HL-60 (cell line): ENCODE data around the gene ING2.
A peak's percentile ranks its signal among the peaks of the same experiment; 100 is the strongest.

Source experiments
- DNase-seq, 2 experiments: peaks; one replicate each; pipeline ENCODE4 v3.0.0-alpha.2; 2010 to 2020; ENCODE audit warnings: low read depth in 1 of 2, low spot score in 1 of 2
- H3K27ac ChIP-seq: fragments of 250-450 bp; sonication (Bioruptor Pico); replicated peaks from 2 replicates; pipeline ENCODE4 v1.5.1; 2020; ENCODE audit warnings: mild to moderate bottlenecking, moderate library complexity
- H3K27me3 ChIP-seq: fragments of 250-450 bp; sonication (Bioruptor Pico); 2 replicates; pipeline ENCODE4 v1.5.1; 2021; ENCODE audit warnings: mild to moderate bottlenecking, moderate library complexity; ENCODE audit not compliant: insufficient read depth, poor library complexity, severe bottlenecking
- H3K4me3 ChIP-seq: replicated peaks from 2 replicates; pipeline ENCODE4 v1.5.1; 2011; ENCODE audit warnings: mild to moderate bottlenecking, control low read depth, low read length; ENCODE audit not compliant: insufficient read depth
- CTCF ChIP-seq: IDR thresholded peaks from one replicate; pipeline ENCODE4 v1.5.1; 2011; ENCODE audit warnings: low read length, control low read depth, inconsistent platforms; ENCODE audit not compliant: insufficient read depth
- GABPA ChIP-seq: IDR thresholded peaks from 2 replicates; pipeline ENCODE4 v1.6.1; 2012; ENCODE audit warnings: low read depth
- POLR2AphosphoS5 ChIP-seq: IDR thresholded peaks from 2 replicates; pipeline ENCODE4 v1.6.1; 2012; ENCODE audit warnings: low read depth
- REST ChIP-seq: IDR thresholded peaks from 2 replicates; pipeline ENCODE4 v1.6.1; 2012; ENCODE audit warnings: low read depth; ENCODE audit not compliant: insufficient replicate concordance
- SPI1 ChIP-seq: IDR thresholded peaks from 2 replicates; pipeline ENCODE4 v1.6.1; 2012; ENCODE audit warnings: low read depth, mild to moderate bottlenecking, borderline replicate concordance

Gene ING2

GRCh38 chr4:183506389-183506735 lies 1.5 kb downstream of the ING2 start:
- DNase-seq: no peak
- H3K27me3 ChIP-seq: no peaks in the 10 kb centered on the region
- peak overlapping the region; percentile 96 for H3K27ac ChIP-seq
- TF ChIP-seq POLR2AphosphoS5 (no peak), REST (no peak), CTCF (no peak), GABPA (no peak), SPI1 (no peak)
- H3K4me3 ChIP-seq: peak overlapping the region; percentile 90

- TF ChIP-seq REST (no peak), SPI1 (peak; percentile 59; the same call in 1 of the 2 replicates), POLR2AphosphoS5 (no peak)
- H3K27ac ChIP-seq: peak overlapping the region; percentile 25; the same call in 1 of the 2 replicates
- peak in 1 of 2 experiments; percentile 34 for DNase-seq
- no peaks in the 10 kb centered on the region for H3K27me3 ChIP-seq
- no peak overlapping the region for H3K4me3 ChIP-seq
Measured at GRCh38 chr4:183507925-183508696, 3.3 kb downstream of the ING2 start.

- Histone ChIP-seq H3K4me3 (no peak overlapping the region), H3K27me3 (no peaks in the 10 kb centered on the region), H3K27ac (no peak overlapping the region)
- DNase-seq: no peak
- TF ChIP-seq REST: no peak
- no peak for TF ChIP-seq CTCF
- no peak for TF ChIP-seq SPI1
- TF ChIP-seq GABPA: no peak
- TF ChIP-seq POLR2AphosphoS5: no peak
Measured at GRCh38 chr4:183508697-183509335, 4.0 kb downstream of the ING2 start.
